ENCODE data around the gene LRMDA.

Gene LRMDA

DNA sequence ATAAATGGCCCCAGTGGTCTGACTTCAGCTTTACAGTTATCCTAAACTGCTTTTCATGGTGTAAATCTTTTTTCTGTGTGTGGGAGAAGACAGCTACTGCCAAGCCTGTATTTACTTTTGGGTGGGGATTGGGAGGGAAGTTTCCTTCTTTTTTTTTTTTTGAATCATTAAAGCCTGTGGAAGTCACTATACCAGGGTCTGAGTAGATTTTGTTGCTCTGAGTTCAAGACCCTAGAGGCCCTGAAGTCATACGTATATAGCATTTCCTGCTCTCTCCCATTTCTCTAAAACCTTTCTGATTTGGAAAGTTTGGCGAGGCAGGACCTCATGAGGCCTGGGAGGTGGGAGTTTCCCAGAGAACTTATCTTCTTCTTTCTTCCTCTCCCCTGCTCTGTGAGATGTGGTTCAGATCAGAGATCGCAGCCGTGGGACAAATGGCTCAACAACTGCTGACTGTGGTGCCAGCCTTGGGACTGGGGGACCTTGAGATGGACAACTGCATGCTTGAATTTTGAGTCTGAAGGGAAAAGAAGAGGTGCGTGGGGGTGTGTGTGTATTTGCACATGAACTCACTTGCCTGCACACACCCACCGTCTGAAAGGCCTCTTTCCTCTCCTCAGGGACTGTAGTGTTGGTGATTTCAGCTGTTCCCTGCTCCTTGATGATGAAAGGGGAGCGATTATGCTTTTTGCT, 18.1 kb downstream of the LRMDA start:
- DNase-seq: peak; percentile 37

GRCh38 chr10:75450075-75450445, 18.6 kb downstream of the LRMDA start:
- DNase-seq: peak; percentile 51

DNA sequence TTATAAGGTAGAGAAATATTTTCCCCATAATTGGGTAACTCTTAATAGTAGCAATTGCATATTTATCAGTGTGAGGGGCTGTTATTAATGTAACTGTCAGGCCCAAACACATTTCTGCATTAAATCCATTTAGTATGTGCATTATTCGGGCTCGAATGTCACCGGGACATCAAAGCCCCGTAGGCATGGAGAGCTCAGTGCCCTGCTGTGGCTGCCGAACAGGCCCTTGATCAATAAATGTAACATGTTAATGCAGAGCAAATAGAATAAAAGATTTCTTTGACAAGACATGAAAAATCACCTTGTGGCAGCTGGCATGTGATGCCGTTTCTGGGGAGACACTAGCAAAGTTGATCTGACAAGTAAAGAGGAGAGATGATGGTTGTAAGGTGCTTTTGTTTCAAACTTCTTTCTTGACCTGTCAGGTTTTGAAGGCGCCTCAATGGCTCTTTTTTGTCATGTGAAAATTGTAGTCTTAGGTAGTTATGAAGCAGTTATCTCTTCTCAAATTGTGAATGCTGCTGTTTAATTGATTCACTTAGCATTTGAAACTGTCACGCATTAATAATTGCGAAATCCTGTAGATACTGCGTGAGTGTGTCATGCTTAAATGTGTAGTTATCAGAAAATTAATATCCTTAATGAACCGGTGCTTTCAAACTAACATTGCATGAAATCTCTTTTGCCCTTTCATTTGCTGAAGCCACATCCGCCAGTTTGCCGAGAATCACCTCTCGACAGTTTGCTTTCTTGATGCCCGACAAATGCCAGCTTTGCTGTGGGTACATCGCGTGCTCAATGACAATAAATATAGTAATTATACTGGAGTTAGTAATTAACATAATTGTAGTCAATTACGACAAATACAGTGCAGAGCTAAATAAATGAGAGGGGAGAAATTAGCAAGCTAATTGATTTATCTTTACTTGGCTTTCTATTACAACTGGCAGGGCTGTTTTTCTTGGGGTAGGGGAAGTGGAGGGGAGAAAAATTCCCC, 19.5 kb downstream of the LRMDA start:
- peak; percentile 45 for DNase-seq

GRCh38 chr10:75451831-75452230, 20.4 kb downstream of the LRMDA start:
- peak; percentile 47 for DNase-seq

- no peak for DNase-seq
These were observed 21.6 kb downstream of the LRMDA start for GRCh38 chr10:75452997-75453396.

DNA sequence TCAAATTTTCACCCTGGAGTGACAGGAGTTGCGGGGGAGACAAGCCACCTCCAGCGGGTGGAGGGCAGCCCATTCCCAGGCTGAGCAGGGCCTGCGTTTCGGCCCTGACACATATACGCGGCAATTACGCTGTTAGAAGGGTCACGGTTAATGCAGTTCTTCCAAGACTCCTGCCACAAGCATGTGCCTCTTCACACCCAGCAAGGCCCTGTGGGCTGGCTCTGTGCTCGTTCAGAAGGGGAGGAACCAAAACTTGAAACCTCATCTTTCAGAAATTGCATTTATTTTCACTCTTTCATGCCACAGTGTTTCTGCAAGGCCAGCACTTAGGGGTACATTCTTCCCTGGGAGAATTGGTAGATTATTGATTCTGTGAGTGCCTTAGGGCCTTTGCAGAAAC, 24.7 kb downstream of the LRMDA start:
- no peak for DNase-seq

GRCh38 chr10:75460059-75460458, 28.6 kb downstream of the LRMDA start:
- DNase-seq: no peak

DNA sequence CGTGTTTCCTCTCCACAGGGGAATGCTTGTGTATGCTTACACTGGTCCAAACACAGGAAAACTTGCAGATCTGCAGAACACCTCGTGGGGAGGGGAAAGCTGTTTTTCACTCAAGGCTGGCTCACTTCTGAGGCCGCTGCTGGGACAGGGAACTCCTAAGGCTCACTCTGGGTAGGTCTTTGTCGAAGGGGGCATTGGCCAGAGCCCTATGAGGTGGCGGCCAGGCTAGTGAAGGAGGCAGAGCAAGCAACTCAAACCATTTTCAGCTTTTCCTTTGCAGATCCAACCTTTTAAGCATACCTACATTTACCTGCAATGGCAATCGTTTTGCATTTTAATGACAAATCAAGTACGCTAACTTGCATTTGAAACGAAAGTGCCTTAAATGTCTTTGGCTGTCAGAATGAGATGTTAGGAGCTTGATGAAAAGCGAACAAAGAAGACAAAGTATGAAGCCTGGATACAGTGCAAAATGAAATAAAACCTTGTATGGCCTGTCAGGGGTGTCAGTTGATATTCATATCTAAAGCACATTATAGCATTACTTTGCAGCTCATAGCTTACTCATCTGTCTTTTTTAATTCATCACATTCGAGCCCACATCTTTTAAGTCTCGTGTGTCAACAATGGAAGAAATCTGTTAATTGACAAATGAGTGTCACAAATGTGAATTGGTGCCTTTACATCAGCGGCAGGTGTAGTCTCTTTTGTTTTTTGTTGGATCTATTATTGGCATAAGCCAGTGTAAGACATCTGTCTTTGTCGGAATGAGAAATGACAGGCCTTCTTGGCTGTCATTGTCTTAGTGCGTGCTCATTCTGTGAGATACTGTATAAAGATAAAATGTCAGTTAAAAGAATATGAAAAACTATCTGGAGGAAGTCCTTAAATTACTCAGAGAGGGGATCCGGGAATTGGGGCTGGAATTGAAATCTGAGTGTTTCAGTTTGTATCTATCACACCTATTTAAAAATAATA, 30.5 kb downstream of the LRMDA start:
- DNase-seq: no peak

GRCh38 chr10:75462865-75463264, 31.4 kb downstream of the LRMDA start:
- no peak for DNase-seq

- peak; percentile 41 for DNase-seq
These were observed 33.3 kb downstream of the LRMDA start for GRCh38 chr10:75464478-75465449.

DNA sequence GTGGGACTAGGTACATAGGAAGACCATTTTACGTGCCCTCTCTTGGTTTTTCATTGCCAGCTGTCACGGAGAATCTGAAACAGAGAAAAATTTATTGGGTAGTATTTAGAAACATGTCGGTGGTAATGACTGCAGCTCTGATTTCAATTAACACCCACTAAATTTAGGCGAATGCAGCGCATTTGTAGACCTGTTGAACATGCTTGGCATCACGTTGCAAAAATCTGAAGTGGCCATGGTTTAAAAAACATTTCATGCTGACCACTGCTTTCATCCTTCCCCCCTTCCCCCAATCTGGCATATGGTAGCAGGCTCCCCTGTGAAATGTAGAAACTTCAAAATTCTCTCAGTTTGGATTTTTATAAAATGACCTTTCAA, 34.0 kb downstream of the LRMDA start:
- no peak for DNase-seq

DNA sequence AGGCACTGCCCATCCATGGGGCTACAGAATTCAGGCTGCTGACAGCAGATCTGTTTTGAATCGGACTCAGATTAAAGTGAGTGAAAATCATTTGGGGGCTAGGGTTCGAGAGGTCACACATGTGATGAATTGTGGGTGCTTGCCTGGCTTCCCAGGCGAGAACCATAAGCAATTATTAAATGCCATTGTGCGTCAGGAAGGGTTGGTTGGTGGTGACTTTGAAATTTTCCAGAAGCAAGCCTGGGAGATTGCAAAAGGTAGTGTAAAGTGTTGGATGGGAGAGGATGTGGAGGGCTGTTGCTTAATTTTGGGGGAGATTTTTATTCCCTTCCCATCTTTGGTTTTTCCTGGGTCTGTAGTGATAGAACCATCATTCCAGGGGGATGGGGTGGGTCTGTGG, 34.6 kb downstream of the LRMDA start:
- no peak for DNase-seq

DNA sequence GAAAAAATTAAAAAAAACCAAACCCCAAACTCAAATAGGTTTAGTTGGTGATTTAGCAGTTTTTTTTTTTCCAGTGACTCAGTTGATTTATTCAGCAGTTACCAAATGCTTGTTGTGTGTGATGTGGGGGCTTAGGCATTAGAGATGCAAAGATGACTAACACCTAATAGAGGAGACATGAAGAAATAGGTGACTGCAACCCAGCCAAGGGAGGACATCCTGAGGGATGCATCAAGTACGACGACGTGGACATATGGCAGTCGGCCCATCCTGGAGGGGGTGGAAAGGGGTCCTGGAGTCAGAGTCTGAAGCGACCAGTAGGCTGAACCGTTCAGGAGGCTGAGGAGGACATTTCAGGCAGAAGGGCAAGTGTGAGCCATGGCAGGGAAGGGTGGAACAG, 35.5 kb downstream of the LRMDA start:
- DNase-seq: no peak

DNA sequence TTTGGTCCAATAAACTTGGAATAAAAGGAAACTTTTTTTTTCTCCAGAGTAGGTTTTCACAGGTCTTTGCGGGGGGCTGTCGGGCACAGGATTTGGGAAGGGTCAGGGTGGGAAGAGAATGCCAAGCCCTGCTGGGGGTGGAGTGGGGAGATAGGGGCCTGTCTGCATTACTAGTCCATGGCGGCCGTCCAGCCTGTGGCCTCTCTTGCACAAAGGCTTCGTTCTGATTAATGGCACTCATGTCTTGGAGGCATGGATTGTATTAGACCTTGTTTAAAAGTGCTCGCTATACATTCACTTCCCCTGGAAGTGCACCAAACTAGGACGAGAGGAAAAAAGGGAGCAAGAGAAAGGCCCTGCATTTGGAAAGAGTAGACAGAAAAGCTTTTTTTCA, 37.2 kb downstream of the LRMDA start:
- no peak for DNase-seq

- DNase-seq: peak; percentile 52
These were observed 37.7 kb downstream of the LRMDA start for GRCh38 chr10:75469006-75469616.

- DNase-seq: no peak
These were observed 39.5 kb downstream of the LRMDA start for GRCh38 chr10:75470901-75471300.

DNA sequence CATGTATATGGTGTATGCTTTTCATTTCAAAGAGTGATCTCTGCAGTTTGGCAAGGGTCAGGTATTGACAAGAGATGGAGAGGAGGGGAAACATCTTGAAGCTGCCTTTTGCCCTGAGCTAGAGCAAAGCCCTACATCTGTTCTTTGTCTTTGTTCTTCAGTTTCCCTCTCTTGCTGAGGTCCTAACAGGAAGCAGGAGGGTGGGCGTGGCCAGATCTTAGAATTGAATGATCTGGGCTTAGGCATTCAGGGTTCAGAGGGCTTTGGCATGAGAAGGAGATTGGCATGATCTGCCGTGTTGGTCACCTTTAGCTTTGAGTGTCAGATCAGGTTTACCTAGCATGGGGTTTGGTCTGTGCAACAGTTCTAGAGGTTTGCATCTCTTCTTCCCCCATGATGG, 41.3 kb downstream of the LRMDA start:
- no peak for DNase-seq

- DNase-seq: no peak
These were observed 42.7 kb downstream of the LRMDA start for GRCh38 chr10:75474106-75474505.

DNA sequence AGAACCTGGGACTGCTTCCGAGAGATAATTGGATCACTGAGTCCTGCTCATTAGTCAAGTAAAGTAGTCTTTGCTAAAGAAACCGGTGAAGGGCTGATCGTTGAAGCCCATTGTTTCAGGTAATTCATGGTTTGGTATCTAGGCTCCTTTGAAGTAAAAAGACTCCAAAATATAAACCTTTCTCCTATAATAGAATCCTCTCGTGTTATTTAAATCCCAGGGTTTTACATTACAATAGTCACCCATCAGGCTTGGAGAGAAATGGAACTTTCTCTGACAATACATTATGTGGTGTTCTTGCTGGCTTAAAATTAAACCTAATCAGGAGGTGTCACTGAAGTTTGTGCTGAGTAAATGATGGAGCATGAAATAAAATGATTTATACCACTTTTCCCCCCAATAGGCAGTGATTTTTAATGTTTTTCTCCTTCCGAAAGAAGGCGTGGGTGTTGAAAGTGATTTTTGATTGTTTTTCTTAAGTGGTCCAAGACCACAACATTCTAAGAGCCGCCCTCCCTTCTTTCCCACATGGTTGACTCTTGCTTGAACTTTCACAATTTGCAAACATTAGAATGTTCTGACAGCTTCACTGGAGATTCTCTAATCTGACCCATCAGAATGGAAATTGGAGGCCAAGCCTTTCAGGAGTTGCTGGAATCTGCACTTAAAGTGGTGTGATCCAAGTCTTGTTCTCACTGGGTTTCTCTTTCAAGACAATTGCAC, 44.2 kb downstream of the LRMDA start:
- DNase-seq: no peak

- no peak for DNase-seq
These were observed 45.1 kb downstream of the LRMDA start for GRCh38 chr10:75476569-75476968.

DNA sequence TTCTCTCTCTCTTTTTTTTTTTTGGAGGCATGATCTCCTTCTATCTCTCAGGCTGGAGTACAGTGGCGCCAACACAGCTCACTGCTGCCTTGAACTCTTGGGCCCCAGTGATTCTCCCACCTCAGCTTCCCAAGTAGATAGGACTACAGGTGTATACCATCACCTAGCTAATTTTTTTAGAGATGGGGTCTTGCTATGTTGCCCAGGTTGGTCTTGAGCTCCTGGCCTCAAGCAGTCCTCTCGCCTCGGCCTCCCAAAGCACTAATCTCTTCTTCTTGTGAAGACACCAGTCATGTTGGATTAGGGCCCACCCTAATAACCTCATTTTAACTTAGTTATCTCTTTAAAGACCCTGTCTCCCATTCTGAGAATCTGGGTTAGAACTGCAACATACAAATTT, 45.6 kb downstream of the LRMDA start:
- no peak for DNase-seq

Data from eye (tissue), 1 donor.